Measurements from ENCODE around the gene CDH10.

The CDH10 gene

GRCh38 chr5:24598956-24599355, 45.8 kb downstream of the CDH10 start:
- no peak for DNase-seq

GRCh38 chr5:24595329-24595728, 49.4 kb downstream of the CDH10 start:
- no peak for DNase-seq

GRCh38 chr5:24591426-24591825, 53.4 kb downstream of the CDH10 start:
- DNase-seq = no peak

- DNase-seq = no peak
Observed at GRCh38 chr5:24589566-24589965, 55.2 kb downstream of the CDH10 start.

- no peak for DNase-seq
Observed at GRCh38 chr5:24585751-24586150, 59.0 kb downstream of the CDH10 start.

GRCh38 chr5:24571302-24571701, 73.5 kb downstream of the CDH10 start:
- no peak for DNase-seq

GRCh38 chr5:24566933-24567332, 77.8 kb downstream of the CDH10 start:
- DNase-seq = no peak

GRCh38 chr5:24555229-24555628, 89.5 kb downstream of the CDH10 start:
- no peak for DNase-seq

GRCh38 chr5:24547132-24547531, 97.6 kb downstream of the CDH10 start:
- no peak for DNase-seq

- no peak for DNase-seq
Observed at GRCh38 chr5:24539613-24540012, 105.2 kb downstream of the CDH10 start.

- no peak for DNase-seq
Observed at GRCh38 chr5:24538346-24538745, 106.4 kb downstream of the CDH10 start.

GRCh38 chr5:24535646-24536045, 109.1 kb downstream of the CDH10 start:
- DNase-seq = no peak

- no peak for DNase-seq
Observed at GRCh38 chr5:24530906-24531305, 113.9 kb downstream of the CDH10 start.

- no peak for DNase-seq
Observed at GRCh38 chr5:24525414-24525813, 119.4 kb downstream of the CDH10 start.

GRCh38 chr5:24512423-24512822, 132.4 kb downstream of the CDH10 start:
- no peak for DNase-seq

GRCh38 chr5:24510523-24510988, 134.2 kb downstream of the CDH10 start:
- DNase-seq = no peak

- no peak for DNase-seq
Observed at GRCh38 chr5:24509943-24510342, 134.8 kb downstream of the CDH10 start.

GRCh38 chr5:24505258-24505657, 139.5 kb downstream of the CDH10 start:
- no peak for DNase-seq

GRCh38 chr5:24497591-24498157, 147.1 kb downstream of the CDH10 start:
- no peak for DNase-seq

GRCh38 chr5:24497145-24497544, 147.6 kb downstream of the CDH10 start:
- DNase-seq = no peak

GRCh38 chr5:24496268-24496667, 148.5 kb downstream of the CDH10 start:
- DNase-seq = no peak

- DNase-seq = no peak
Observed at GRCh38 chr5:24492229-24492628, 152.5 kb downstream of the CDH10 start.

- no peak for DNase-seq
Observed at GRCh38 chr5:24491490-24491889, 153.3 kb downstream of the CDH10 start.

GRCh38 chr5:24487368-24488229, 157.2 kb downstream of the CDH10 start:
- no peak for DNase-seq

Measured in fibroblast of skin of scalp (primary cell).